ENCODE data around the gene RPP25.
"Not testable (repeated sequence)": the region's sequence is repeated elsewhere in the genome, so short reads cannot be mapped to it uniquely, and the experiment has no call there.

The RPP25 gene

GRCh38 chr15:74913799-74914198 lies 42.8 kb downstream of the RPP25 start:
- H3K27ac Mint-ChIP-seq; H3K9me3 Mint-ChIP-seq (ENCODE audit: low read depth); H3K36me3 Mint-ChIP-seq; H3K4me1 Mint-ChIP-seq (ENCODE audit: low read depth); H3K27me3 Mint-ChIP-seq; H3K4me3 Mint-ChIP-seq: not testable (repeated sequence)

- H3K4me1 Mint-ChIP-seq (ENCODE audit: low read depth) = no peaks in the 10 kb centered on the region
- H3K36me3 Mint-ChIP-seq = no peaks in the 10 kb centered on the region
- H3K27me3 Mint-ChIP-seq = no peaks in the 10 kb centered on the region
- H3K9me3 Mint-ChIP-seq (ENCODE audit: low read depth) = no peaks in the 10 kb centered on the region
- no peak overlapping the region for H3K4me3 Mint-ChIP-seq
- H3K27ac Mint-ChIP-seq = no peak overlapping the region
These were observed 43.5 kb downstream of the RPP25 start for GRCh38 chr15:74913041-74913440.

GRCh38 chr15:74908635-74909034 lies 47.9 kb downstream of the RPP25 start:
- no peak overlapping the region for H3K4me3 Mint-ChIP-seq
- H3K9me3 Mint-ChIP-seq (ENCODE audit: low read depth) = no peaks in the 10 kb centered on the region
- H3K27ac Mint-ChIP-seq = no peak overlapping the region
- no peaks in the 10 kb centered on the region for H3K27me3 Mint-ChIP-seq
- peaks cover 31% of the 10 kb centered on the region for H3K4me1 Mint-ChIP-seq (ENCODE audit: low read depth)
- no peaks in the 10 kb centered on the region for H3K36me3 Mint-ChIP-seq

DNA sequence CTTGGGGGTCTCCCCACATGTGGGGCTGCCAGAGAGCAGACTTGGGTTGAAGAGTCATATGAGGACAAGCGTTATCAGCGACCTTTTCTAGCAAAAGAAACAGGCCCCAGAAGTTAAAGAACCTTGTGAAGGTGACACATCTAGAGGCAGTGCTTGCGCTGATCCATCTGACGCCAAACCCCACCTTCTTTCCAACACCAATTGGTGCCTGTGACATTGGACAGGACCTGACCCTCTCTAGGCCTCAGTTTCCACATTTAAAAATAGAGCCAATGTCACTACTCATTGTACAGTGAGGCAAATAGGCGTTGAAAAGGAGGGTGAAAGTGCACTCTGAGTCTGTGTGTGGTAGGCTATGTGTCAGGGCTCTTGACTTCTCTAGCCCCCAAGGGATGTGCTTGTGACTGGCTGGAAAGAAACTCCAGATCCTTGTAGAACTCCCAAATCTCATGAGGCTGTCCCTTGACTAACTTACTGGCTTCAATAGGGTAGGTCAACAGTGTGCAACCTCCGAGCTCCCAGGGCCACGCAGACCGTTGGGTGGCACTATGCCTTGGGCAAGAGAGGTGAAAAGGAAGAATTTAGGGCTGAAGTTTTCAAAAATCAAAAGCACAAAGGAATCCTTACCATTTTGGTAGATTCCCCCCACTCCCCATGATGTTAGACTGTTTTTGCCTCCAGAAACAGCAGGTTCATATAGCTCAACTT lies 49.3 kb downstream of the RPP25 start:
- Mint-ChIP-seq H3K27ac (peak overlapping the region; percentile 97), H3K4me1 (ENCODE audit: low read depth) (peaks cover 31% of the 10 kb centered on the region), H3K4me3 (peak overlapping the region; percentile 95)

DNA sequence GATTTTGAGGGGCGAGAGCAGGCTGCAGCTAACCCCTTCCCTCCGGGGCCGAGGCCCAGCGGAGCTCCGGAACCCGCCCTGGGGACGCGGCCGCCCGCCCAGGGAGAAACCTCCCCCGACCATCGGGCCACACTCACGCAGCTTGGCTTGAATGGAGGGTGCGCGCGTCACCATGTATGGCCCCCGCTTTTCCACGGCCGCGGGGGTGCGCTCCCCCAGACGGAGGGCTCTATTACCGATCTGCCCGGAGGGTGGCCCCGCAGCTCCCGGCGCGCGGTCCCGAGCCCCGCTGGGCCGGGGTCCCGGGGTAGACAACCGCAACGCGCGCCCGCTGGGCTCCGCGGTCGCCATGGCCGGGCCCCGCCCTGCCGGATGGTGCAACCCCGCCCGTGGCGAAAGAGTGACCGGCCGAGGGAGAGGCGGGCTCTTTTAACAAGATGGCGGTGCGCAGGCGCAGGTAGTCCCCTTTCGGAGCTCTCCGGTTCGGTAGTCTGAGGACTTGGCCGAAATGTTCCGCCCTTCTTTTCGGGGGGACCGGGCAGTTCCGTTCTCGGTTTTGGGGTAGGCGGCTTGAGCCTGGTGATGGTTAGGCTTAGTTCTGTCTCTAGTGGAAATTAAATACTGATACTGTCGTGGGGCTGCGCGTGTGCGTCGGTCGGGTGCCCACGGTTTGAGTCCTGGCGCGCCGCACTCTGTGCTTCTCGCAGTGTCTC lies 50.0 kb downstream of the RPP25 start, which contains the start of gene FAM219B:
FAM219B (minus strand) TSS at position 402 of the 713 bp plus-strand sequence; CDS start at position 351, 51 bp downstream.
- peak within 1 kb of the TSS; percentile 97 for H3K27ac Mint-ChIP-seq
- no peaks in the 10 kb centered on the region for H3K36me3 Mint-ChIP-seq
- peaks cover 37% of the 10 kb centered on the region for H3K4me1 Mint-ChIP-seq (ENCODE audit: low read depth)
- H3K9me3 Mint-ChIP-seq (ENCODE audit: low read depth) = no peaks in the 10 kb centered on the region
- H3K4me3 Mint-ChIP-seq = peak within 1 kb of the TSS; percentile 95
- H3K27me3 Mint-ChIP-seq = no peaks in the 10 kb centered on the region

More for the DNA sequence above, 49.3 kb downstream of the RPP25 start:
- H3K27me3 Mint-ChIP-seq = no peaks in the 10 kb centered on the region
- no peaks in the 10 kb centered on the region for H3K9me3 Mint-ChIP-seq (ENCODE audit: low read depth)
- H3K36me3 Mint-ChIP-seq = no peaks in the 10 kb centered on the region

DNA sequence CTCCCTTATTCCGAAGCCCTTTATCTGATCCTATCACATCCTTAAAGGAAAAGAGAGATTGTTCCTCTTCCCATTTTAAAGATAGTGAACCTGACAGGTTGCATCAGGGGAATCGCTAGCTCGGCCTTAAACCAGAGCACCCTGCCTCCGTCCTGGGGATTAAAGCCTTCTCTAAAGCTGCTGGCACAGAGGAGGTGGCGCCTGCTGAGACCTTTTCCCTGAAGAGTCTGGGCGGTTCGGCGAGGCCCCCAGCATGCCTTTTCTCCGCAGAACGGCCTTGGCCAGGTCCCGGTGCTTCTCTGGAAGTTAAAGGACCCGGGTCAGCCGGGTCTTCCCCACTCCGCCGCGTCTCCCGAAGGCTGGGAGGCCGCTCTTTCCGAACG lies 50.5 kb downstream of the RPP25 start:
- Mint-ChIP-seq H3K27me3 (no peaks in the 10 kb centered on the region), H3K36me3 (no peaks in the 10 kb centered on the region), H3K4me3 (peak overlapping the region; percentile 95), H3K9me3 (ENCODE audit: low read depth) (no peaks in the 10 kb centered on the region), H3K27ac (peak overlapping the region; percentile 62), H3K4me1 (ENCODE audit: low read depth) (peaks cover 38% of the 10 kb centered on the region)

All from activated naive CD8-positive, alpha-beta T cell (primary cell).